ENCODE results near the gene NMD3.

DNA sequence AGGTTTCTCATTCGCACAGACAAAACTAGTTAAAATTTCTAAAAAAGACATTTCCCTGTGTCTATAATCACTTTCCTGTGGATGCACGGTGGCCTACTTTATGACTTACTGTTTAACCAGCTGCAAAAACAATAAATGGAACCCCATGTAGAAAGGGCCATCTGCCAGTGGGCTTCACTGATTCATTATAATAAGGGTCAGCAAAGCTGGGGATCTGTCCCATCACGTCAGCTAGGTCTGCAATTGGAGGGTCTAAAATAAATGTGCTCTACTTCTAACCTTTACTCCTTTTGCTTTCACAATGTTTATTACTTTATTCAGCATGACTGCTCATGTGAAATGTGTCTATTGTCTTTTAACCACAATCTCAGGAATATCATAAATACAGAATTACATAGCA is 43.1 kb upstream of the NMD3 start:
- TF ChIP-seq POLR2A (IDR thresholded peaks at IDR 0.05; ENCODE audit: low read depth) (no peak), POLR2AphosphoS5 (IDR thresholded peaks at IDR 0.05) (no peak)
- TF ChIP-seq, protein P1, sequence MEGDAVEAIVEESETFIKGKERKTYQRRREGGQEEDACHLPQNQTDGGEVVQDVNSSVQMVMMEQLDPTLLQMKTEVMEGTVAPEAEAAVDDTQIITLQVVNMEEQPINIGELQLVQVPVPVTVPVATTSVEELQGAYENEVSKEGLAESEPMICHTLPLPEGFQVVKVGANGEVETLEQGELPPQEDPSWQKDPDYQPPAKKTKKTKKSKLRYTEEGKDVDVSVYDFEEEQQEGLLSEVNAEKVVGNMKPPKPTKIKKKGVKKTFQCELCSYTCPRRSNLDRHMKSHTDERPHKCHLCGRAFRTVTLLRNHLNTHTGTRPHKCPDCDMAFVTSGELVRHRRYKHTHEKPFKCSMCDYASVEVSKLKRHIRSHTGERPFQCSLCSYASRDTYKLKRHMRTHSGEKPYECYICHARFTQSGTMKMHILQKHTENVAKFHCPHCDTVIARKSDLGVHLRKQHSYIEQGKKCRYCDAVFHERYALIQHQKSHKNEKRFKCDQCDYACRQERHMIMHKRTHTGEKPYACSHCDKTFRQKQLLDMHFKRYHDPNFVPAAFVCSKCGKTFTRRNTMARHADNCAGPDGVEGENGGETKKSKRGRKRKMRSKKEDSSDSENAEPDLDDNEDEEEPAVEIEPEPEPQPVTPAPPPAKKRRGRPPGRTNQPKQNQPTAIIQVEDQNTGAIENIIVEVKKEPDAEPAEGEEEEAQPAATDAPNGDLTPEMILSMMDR (IDR thresholded peaks at IDR 0.05) = no peak

Data from esophagus muscularis mucosa (tissue), 3 donors.